SK-N-SH (cell line): Measurements from ENCODE around the gene OPCML. TPM values are rescaled to one million over a fixed set of nuclear protein-coding genes. Genes with fewer than 3 reads are reported as not detected.

Source experiments
- CTCF ChIA-PET: fragments of 300-600, 350-600 bp; formaldehyde crosslinking; extraction: SDS; loops from one replicate; lab custom pipeline; 2021; lab: Yijun Ruan, JAX
- POLR2A ChIA-PET: fragments of 350-600 bp; sonication (Branson Sonifier 250); formaldehyde crosslinking; extraction: SDS; loops from one replicate; lab custom pipeline; 2020; ENCODE audit warnings: antibody characterized with exemption, inconsistent platforms; lab: Yijun Ruan, JAX
- DNase-seq: peaks from one replicate; pipeline ENCODE4 v3.0.0; 2012
- H2AFZ ChIP-seq: fragments of 200-600 bp; sonication (generic); 2 replicates; pipeline ENCODE4 v1.8.1; 2016; ENCODE audit warnings: antibody characterized with exemption, mild to moderate bottlenecking, low read depth
- H3F3A ChIP-seq: fragments of 200-600 bp; sonication (generic); replicated peaks from 2 replicates; pipeline ENCODE3; 2016; ENCODE audit warnings: antibody characterized with exemption, mild to moderate bottlenecking; ENCODE audit not compliant: insufficient read depth
- H3K27ac ChIP-seq, 2 experiments: fragments of 200-500 bp in 1 of 2; fragments of 200-600 bp in 1 of 2; sonication (Bioruptor generic) in 1 of 2; sonication (generic), shearing (Covaris generic) in 1 of 2; 2 replicates each; pipeline versions ENCODE4 v1.5.1 to v1.6.1; 2014 to 2016; ENCODE audit warnings: low read depth in 2 of 2, inconsistent platforms in 1 of 2, low read length in 1 of 2, mild to moderate bottlenecking in 1 of 2, mixed read lengths in 1 of 2
- H3K27me3 ChIP-seq: fragments of 200-600 bp; sonication (generic), shearing (Covaris generic); 2 replicates; pipeline ENCODE4 v1.6.1; 2016; ENCODE audit warnings: mixed run types; ENCODE audit not compliant: insufficient read depth
- H3K36me3 ChIP-seq, 2 experiments: fragments of 200-500 bp in 1 of 2; fragments of 200-600 bp in 1 of 2; sonication (Bioruptor generic) in 1 of 2; sonication (generic) in 1 of 2; replicated peaks in 1 of 2; 2 replicates each; pipeline versions ENCODE3 to v1.5.1; 2014 to 2016; ENCODE audit warnings: low read length in 1 of 2, mild to moderate bottlenecking in 1 of 2; ENCODE audit not compliant: insufficient read depth in 2 of 2, control insufficient read depth in 1 of 2
- H3K4me1 ChIP-seq, 2 experiments: fragments of 200-500 bp in 1 of 2; fragments of 200-600 bp in 1 of 2; sonication (Bioruptor generic) in 1 of 2; sonication (generic), shearing (Covaris generic) in 1 of 2; 2 replicates each; pipeline versions ENCODE4 v1.5.1 to v1.6.1; 2014 to 2016; ENCODE audit warnings: low read depth in 1 of 2, low read length in 1 of 2, mixed run types in 1 of 2; ENCODE audit not compliant: insufficient read depth in 2 of 2, control insufficient read depth in 1 of 2
- H3K4me2 ChIP-seq: fragments of 200-600 bp; sonication (generic), shearing (Covaris generic); 2 replicates; pipeline ENCODE4 v1.6.1; 2017; ENCODE audit warnings: mixed run types
- H3K4me3 ChIP-seq, 2 experiments: fragments of 200-500 bp in 1 of 2; fragments of 200-600 bp in 1 of 2; sonication (Bioruptor generic) in 1 of 2; sonication (generic), shearing (Covaris generic) in 1 of 2; 2 replicates each; pipeline versions ENCODE4 v1.5.1 to v1.8.1; 2014 to 2016; ENCODE audit warnings: low read depth in 2 of 2, inconsistent platforms in 1 of 2, low read length in 1 of 2, mild to moderate bottlenecking in 1 of 2, mixed read lengths in 1 of 2, moderate library complexity in 1 of 2
- H3K79me2 ChIP-seq: fragments of 200-600 bp; sonication (generic); 2 replicates; pipeline ENCODE4 v1.8.1; 2017; ENCODE audit warnings: mild to moderate bottlenecking; ENCODE audit not compliant: insufficient read depth
- H3K9ac ChIP-seq: fragments of 200-600 bp; sonication (generic); 2 replicates; pipeline ENCODE4 v1.6.1; 2017; ENCODE audit warnings: mixed run types
- H3K9me2 ChIP-seq: fragments of 200-600 bp; sonication (generic); 2 replicates; pipeline ENCODE4 v1.6.1; 2017; ENCODE audit warnings: mixed run types
- H3K9me3 ChIP-seq: fragments of 200-600 bp; sonication (generic); 2 replicates; pipeline ENCODE4 v1.6.1; 2017; ENCODE audit warnings: mixed run types, mild to moderate bottlenecking, moderate library complexity
- H4K20me1 ChIP-seq: fragments of 200-600 bp; sonication (generic); 2 replicates; pipeline ENCODE4 v1.6.1; 2017; ENCODE audit warnings: mild to moderate bottlenecking, mixed run types; ENCODE audit not compliant: insufficient read depth
- EP300 ChIP-seq, 2 experiments: IDR thresholded peaks; 2 replicates each; pipeline versions ENCODE4 v1.4.0 to v1.6.1; 2012; ENCODE audit warnings: borderline replicate concordance in 1 of 2, low read depth in 1 of 2, low read length in 1 of 2
- EZH2phosphoT487 ChIP-seq: fragments of 200-600 bp; sonication (generic); IDR thresholded peaks from 2 replicates; pipeline ENCODE4 v1.6.1; 2017; ENCODE audit warnings: low read depth, mixed run types, mild to moderate bottlenecking, antibody characterized with exemption, moderate library complexity, borderline replicate concordance
- FOXJ3 ChIP-seq: sonication (generic); formaldehyde crosslinking; IDR thresholded peaks from 2 replicates; pipeline ENCODE4 v1.5.1; 2020; ENCODE audit warnings: mild to moderate bottlenecking, missing genetic modification reagents
- GABPA ChIP-seq: IDR thresholded peaks from 2 replicates; pipeline ENCODE4 v1.4.0; 2012; ENCODE audit warnings: low read depth, mild to moderate bottlenecking
- MEF2A ChIP-seq: IDR thresholded peaks from 2 replicates; pipeline ENCODE4 v1.4.0; 2012; ENCODE audit warnings: low read depth, borderline replicate concordance
- NRF1 ChIP-seq: IDR thresholded peaks from 2 replicates; pipeline ENCODE4 v1.6.1; 2012; ENCODE audit warnings: low read depth, mild to moderate bottlenecking, low read length
- RAD21 ChIP-seq: IDR thresholded peaks from 2 replicates; pipeline ENCODE4 v1.6.1; 2012; ENCODE audit warnings: mild to moderate bottlenecking, low read length
- RCOR1 ChIP-seq: fragments of 150-350 bp; IDR thresholded peaks from 2 replicates; pipeline ENCODE4 v1.6.1; 2017; ENCODE audit warnings: antibody characterized with exemption, low read length
- RFX5 ChIP-seq: IDR thresholded peaks from 2 replicates; pipeline ENCODE4 v1.6.1; 2012; ENCODE audit warnings: mild to moderate bottlenecking, improper control_type of control experiment, low read length
- RXRA ChIP-seq: IDR thresholded peaks from 2 replicates; pipeline ENCODE4 v1.4.0; 2012; ENCODE audit warnings: low read depth, mild to moderate bottlenecking, borderline replicate concordance
- SIN3A ChIP-seq: IDR thresholded peaks from 2 replicates; pipeline ENCODE4 v1.6.1; 2012; ENCODE audit warnings: low read depth, mild to moderate bottlenecking, low read length, moderate library complexity, borderline replicate concordance
- SMC3 ChIP-seq: IDR thresholded peaks from 2 replicates; pipeline ENCODE4 v1.6.1; 2012; ENCODE audit warnings: low read depth, low read length, improper control_type of control experiment
- TCF12 ChIP-seq: IDR thresholded peaks from 2 replicates; pipeline ENCODE4 v1.4.0; 2012
- TEAD4 ChIP-seq: IDR thresholded peaks from 2 replicates; pipeline ENCODE4 v1.4.0; 2012; ENCODE audit warnings: mild to moderate bottlenecking, borderline replicate concordance; ENCODE audit not compliant: insufficient read depth
- WGBS: methylation state at CpG from one replicate; pipeline ENCODE4 v1.1.6; 2017; ENCODE audit warnings: low lambda C conversion rate; 5-methylcytosine and 5-hydroxymethylcytosine counted together
- polyA plus RNA-seq, 3 experiments: library from polyadenylated mRNA; depleted of rRNA; stranded (reverse); fragments of >200 nt; gene quantifications; 2 replicates each; pipeline ENCODE4 v1.2.3, GENCODE V29; 2012
- TF ChIP-seq, protein P1 (sequence below): fragments of 150-350 bp; IDR thresholded peaks from 2 replicates; pipeline ENCODE4 v1.6.1; 2016; ENCODE audit warnings: mild to moderate bottlenecking, low read depth, low read length
- TF ChIP-seq, protein P2 (sequence below): IDR thresholded peaks from 2 replicates; pipeline ENCODE4 v1.4.0; 2012; ENCODE audit warnings: low read depth
- TF ChIP-seq, protein P3 (sequence below): IDR thresholded peaks from 2 replicates; pipeline ENCODE4 v1.6.1; 2012; ENCODE audit warnings: mild to moderate bottlenecking, low read depth, low read length, moderate library complexity
- TF ChIP-seq, protein P4 (sequence below): fragments of 200-600 bp; sonication (generic); IDR thresholded peaks from 2 replicates; pipeline ENCODE4 v1.6.1; 2017; ENCODE audit warnings: antibody characterized with exemption, mild to moderate bottlenecking, moderate library complexity
- TF ChIP-seq, protein P5 (sequence below): IDR thresholded peaks from 2 replicates; pipeline ENCODE4 v1.4.0; 2012; ENCODE audit warnings: low read depth, borderline replicate concordance

Gene OPCML
- polyA plus RNA-seq, 1 of the 3 experiments (the other 2 are of a cell fraction): not detected

DNA sequence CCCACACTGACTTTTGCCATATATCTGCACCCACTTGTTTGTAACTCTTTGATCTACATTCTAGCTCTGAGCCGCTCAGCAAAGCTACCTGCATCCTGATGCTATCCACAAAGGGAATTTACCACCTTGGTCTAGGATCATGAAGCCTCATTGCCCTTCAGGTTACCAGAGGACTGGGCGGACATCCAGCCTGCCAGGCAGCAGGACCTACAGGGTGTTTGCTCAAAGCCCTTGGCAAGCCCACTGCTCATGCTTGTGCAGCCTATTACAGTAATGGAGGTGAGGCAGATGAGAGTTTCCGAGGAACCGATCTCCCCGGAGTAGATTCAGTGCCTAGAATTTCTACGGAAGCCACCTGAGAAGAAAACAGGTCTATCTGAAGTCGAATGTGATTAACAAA, 417.2 kb downstream of the OPCML start:
- Histone ChIP-seq H3K4me2 (no peak overlapping the region), H3K27ac (no peak overlapping the region), H3K79me2 (no peaks in the 10 kb centered on the region), H3K4me1 (no peaks in the 10 kb centered on the region), H3F3A (no peaks in the 10 kb centered on the region), H3K9me2 (no peaks in the 10 kb centered on the region), H3K27me3 (no peaks in the 10 kb centered on the region), H3K4me3 (no peak overlapping the region), H4K20me1 (no peaks in the 10 kb centered on the region), H3K9ac (no peak overlapping the region), H2AFZ (no peak overlapping the region), H3K36me3 (no peaks in the 10 kb centered on the region), H3K9me3 (no peaks in the 10 kb centered on the region)
- no peak for TF ChIP-seq RFX5
- TF ChIP-seq GABPA: no peak
- TF ChIP-seq RAD21: no peak
- no peak for TF ChIP-seq SMC3
- TF ChIP-seq TEAD4: no peak
- TF ChIP-seq MEF2A: no peak
- TF ChIP-seq EZH2phosphoT487: no peak
- TF ChIP-seq, protein P1, sequence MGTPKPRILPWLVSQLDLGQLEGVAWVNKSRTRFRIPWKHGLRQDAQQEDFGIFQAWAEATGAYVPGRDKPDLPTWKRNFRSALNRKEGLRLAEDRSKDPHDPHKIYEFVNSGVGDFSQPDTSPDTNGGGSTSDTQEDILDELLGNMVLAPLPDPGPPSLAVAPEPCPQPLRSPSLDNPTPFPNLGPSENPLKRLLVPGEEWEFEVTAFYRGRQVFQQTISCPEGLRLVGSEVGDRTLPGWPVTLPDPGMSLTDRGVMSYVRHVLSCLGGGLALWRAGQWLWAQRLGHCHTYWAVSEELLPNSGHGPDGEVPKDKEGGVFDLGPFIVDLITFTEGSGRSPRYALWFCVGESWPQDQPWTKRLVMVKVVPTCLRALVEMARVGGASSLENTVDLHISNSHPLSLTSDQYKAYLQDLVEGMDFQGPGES: no peak
- TF ChIP-seq, protein P2, sequence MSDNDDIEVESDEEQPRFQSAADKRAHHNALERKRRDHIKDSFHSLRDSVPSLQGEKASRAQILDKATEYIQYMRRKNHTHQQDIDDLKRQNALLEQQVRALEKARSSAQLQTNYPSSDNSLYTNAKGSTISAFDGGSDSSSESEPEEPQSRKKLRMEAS: no peak
- TF ChIP-seq RCOR1: no peak
- no peak for TF ChIP-seq FOXJ3 (CRISPR knock-in tag)
- TF ChIP-seq NRF1: no peak
- TF ChIP-seq EP300 (IDR thresholded peaks at IDR 0.05; ENCODE audit: borderline replicate concordance in 1 of 2, low read depth in 1 of 2, low read length in 1 of 2): no peak
- TF ChIP-seq, protein P3, sequence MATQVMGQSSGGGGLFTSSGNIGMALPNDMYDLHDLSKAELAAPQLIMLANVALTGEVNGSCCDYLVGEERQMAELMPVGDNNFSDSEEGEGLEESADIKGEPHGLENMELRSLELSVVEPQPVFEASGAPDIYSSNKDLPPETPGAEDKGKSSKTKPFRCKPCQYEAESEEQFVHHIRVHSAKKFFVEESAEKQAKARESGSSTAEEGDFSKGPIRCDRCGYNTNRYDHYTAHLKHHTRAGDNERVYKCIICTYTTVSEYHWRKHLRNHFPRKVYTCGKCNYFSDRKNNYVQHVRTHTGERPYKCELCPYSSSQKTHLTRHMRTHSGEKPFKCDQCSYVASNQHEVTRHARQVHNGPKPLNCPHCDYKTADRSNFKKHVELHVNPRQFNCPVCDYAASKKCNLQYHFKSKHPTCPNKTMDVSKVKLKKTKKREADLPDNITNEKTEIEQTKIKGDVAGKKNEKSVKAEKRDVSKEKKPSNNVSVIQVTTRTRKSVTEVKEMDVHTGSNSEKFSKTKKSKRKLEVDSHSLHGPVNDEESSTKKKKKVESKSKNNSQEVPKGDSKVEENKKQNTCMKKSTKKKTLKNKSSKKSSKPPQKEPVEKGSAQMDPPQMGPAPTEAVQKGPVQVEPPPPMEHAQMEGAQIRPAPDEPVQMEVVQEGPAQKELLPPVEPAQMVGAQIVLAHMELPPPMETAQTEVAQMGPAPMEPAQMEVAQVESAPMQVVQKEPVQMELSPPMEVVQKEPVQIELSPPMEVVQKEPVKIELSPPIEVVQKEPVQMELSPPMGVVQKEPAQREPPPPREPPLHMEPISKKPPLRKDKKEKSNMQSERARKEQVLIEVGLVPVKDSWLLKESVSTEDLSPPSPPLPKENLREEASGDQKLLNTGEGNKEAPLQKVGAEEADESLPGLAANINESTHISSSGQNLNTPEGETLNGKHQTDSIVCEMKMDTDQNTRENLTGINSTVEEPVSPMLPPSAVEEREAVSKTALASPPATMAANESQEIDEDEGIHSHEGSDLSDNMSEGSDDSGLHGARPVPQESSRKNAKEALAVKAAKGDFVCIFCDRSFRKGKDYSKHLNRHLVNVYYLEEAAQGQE: no peak
- no peak for TF ChIP-seq TCF12
- TF ChIP-seq, protein P4, sequence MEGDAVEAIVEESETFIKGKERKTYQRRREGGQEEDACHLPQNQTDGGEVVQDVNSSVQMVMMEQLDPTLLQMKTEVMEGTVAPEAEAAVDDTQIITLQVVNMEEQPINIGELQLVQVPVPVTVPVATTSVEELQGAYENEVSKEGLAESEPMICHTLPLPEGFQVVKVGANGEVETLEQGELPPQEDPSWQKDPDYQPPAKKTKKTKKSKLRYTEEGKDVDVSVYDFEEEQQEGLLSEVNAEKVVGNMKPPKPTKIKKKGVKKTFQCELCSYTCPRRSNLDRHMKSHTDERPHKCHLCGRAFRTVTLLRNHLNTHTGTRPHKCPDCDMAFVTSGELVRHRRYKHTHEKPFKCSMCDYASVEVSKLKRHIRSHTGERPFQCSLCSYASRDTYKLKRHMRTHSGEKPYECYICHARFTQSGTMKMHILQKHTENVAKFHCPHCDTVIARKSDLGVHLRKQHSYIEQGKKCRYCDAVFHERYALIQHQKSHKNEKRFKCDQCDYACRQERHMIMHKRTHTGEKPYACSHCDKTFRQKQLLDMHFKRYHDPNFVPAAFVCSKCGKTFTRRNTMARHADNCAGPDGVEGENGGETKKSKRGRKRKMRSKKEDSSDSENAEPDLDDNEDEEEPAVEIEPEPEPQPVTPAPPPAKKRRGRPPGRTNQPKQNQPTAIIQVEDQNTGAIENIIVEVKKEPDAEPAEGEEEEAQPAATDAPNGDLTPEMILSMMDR: no peak
- TF ChIP-seq RXRA: no peak
- TF ChIP-seq, protein P5, sequence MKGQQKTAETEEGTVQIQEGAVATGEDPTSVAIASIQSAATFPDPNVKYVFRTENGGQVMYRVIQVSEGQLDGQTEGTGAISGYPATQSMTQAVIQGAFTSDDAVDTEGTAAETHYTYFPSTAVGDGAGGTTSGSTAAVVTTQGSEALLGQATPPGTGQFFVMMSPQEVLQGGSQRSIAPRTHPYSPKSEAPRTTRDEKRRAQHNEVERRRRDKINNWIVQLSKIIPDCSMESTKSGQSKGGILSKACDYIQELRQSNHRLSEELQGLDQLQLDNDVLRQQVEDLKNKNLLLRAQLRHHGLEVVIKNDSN: no peak
- TF ChIP-seq SIN3A: no peak
- POLR2A ChIA-PET: no interaction called here
- 18% methylated on average over 7 of the region's 7 CpGs for WGBS
- no peak for DNase-seq
- CTCF ChIA-PET: interaction anchor here (1.2 to 1.6 kb wide), 2 partner anchors 18 to 32 kb away, joined by 6 read pairs; no protein-coding TSS in a partner anchor
